GM18498 (cell line): Measurements from ENCODE around the gene DPYSL3.
A peak's percentile ranks its signal among the peaks of the same experiment; 100 is the strongest.

Experiments
- ATAC-seq: cut with Tn5 transposase; IDR thresholded peaks from one replicate; pipeline ENCODE4 v1.9.1; 2021; ENCODE audit warnings: mild to moderate bottlenecking, moderate library complexity; ENCODE audit not compliant: unreplicated experiment

Gene DPYSL3

GRCh38 chr5:147515269-147515668 lies 5.4 kb upstream of the DPYSL3 start:
- ATAC-seq, result no peak

DNA sequence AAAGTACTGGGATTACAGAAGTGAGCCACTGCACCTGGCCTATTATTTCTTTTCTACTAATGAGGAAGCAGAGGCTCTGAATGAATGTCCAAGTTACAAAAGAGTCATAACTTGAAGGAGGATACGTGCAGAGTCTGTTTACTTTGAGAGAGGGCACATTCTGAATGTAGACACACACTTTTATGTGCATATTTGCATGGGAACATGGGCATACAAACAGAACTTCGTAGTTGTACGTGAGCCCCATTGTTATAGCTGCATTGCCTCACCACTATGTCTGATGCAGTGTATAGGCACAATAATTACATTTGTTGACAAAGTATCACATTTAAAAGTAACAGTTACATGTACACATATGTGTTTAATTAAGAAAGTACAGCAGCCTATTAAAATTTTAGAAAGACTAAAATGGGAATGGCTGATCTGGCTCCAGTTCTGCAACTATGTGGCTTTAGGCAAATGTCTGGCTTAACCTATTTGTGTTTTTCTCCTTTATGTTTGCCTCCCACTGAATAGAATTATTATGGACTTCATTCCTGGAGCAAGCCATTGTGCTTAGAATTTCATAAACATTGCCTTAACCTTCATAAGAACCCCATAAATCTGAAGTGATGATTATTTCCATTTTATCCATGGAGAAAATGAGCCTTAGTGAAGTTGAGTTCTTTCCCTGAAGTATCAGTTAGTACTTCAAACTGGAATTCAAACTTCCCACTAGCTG lies 3.0 kb upstream of the DPYSL3 start:
- ATAC-seq, result no peak

DNA sequence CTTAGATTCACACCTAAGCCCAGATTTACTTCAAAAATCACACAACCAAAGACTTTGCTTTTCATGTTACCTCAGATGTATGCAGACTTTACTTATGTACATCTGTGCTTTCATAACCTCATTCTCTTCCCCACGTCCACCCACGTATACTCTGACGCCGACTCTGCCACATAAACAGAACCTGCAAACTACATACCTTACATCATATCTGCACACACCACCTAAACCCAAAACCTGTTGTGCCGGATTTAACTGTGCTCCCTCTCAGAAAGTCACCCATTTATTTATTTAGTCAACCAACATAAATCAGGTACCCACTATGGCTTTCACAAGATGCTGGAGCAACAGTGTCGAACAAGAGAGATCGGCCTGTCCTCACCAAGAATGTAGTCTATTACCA lies 1.0 kb upstream of the DPYSL3 start:
- ATAC-seq, result no peak

DNA sequence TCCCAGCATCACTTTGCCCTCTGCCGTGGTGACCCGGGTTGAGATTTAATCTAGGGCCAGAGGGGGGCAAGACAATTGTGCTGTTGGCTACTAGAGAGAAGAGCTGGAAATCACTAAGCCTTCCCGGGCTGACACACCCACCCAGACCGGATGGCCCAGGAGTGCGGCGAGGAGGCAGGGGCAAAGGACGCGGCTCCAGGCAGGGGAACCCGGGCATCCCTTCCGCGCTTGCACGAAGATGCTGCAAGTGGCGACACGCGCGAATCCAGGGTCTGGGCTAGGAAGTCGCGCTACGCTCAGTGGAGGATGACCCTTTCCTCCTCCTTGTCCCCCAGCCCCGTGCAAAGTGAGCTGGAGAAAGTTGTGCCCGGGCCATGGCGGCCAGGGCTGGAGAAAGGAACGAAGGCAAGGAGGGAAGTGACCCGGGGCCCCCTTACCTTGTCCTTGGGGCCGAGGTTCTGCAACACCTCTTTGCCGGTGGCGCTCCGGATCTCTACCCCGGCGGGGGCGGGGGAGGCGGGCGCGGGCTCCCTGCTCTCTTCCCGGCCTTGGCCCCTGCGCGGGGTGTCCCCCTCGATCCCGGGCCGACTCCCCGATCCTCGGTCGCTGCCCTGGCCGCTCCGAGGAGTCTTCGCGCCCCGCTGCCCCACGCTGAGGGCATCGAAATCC lies 693 bp downstream of the DPYSL3 start:
- ATAC-seq, result peak; percentile 23

DNA sequence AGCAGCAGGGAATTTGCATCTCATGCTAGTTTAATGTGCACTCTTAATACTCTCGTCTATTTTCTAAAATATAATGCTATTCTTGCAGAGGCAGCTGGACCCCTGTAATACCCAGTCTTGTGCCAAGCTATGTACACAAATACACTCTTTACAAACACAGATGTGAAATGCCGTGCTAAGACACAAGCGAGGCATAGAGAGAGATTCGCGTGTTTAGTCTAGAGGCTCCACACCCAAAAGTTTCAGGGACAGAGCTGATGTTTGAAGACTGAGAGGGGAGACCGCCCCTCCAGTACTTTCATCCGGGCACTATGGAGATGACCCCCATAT lies 1.2 kb downstream of the DPYSL3 start:
- ATAC-seq, result no peak

GRCh38 chr5:147507480-147508126 lies 2.3 kb downstream of the DPYSL3 start:
- no peak for ATAC-seq

DNA sequence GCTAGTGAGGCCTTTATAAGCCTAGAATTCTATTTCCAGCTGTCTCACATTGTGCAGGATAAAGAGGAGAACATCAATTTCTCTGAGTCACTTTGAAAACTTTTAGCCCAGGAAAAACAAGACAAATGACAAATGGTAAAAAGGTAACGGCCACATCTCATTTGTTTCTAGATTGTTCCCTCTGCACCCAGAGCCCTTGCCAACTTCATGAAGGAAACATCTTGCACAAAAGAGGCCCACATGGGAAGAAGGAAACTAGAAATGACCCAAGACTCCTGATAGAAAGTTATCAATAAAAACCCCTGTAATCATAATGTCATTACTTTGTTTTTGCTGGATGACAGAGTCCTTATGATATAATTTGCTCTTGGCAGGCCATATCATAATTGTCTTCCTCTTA lies 5.3 kb downstream of the DPYSL3 start:
- no peak for ATAC-seq

DNA sequence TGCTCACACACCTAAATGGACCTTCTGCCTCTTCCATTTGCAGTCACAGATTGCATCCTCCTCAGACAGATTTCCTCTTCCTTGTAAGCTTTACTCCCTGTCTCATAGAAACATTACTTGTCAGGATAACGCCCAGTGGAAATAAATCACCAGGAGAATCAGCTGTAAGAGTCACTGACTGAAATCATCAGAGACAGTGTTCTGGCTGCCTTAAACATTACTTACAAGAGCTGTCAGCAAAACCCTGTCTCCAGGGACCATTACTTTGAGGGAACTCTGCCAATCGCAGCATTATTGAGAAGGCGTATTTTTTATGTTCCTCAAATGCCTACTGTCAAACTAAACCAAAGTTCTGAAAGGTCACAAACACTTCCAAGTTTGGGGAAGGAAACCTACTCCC lies 5.9 kb downstream of the DPYSL3 start:
- no peak for ATAC-seq

DNA sequence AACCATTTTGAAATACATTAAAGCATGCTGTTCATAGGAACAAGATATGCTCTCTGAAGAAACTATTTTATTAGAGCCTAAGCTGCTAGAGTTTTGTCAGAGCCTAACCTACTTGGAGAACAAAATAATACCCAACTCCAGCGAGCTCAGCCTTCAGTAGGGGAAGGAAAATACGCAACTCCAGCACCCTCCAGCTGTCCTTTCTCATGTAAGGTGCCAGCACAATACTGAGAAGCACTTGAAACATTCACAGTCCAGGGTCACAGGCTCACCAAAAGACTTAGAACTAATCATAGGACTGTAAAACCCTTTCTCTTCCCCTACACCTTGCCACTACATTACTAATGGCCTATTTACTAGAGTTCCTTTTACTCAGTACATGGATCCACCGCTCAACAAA lies 18.9 kb downstream of the DPYSL3 start:
- no peak for ATAC-seq

- ATAC-seq, result no peak
Observed at GRCh38 chr5:147487031-147487750, 22.7 kb downstream of the DPYSL3 start.

GRCh38 chr5:147485814-147486213 lies 24.1 kb downstream of the DPYSL3 start:
- ATAC-seq, result no peak

DNA sequence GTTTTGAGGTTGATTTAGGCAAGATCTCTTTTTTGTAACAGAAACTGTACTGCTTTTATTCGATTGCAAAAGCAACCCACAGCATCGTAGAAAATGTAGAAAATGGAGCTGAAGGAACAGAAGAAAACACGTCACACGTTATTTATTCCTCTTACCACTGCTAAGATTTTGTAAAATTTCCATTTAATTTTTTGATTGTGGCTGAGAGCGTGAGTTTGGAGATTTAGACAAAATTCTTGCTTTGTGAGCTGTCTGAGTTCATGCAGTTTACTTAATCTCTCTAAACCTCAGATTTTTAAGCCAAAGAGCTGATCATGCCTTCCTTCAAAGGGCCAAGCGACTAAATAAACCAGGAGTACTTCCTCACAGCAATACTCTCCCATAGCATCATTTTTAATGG lies 24.8 kb downstream of the DPYSL3 start:
- no peak for ATAC-seq

DNA sequence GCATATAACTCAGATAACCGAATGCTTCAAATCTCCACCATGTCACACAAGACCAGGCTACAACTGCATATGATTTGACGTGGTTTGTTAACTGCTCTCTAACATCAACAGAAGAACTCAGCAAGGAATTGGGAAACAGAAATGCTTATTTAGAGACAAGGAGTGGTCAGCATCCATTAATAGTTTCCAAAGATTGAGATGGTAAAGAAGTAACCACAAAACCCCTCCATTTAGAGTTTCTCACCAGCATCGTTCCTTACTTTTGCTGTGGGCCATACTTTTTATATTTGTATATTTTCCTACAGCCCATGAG lies 25.2 kb downstream of the DPYSL3 start:
- ATAC-seq, result no peak

GRCh38 chr5:147483961-147484707 lies 25.7 kb downstream of the DPYSL3 start:
- ATAC-seq, result no peak

GRCh38 chr5:147483188-147483790 lies 26.6 kb downstream of the DPYSL3 start:
- ATAC-seq, result no peak

GRCh38 chr5:147482706-147483180 lies 27.1 kb downstream of the DPYSL3 start:
- no peak for ATAC-seq

GRCh38 chr5:147481874-147482705 lies 27.8 kb downstream of the DPYSL3 start:
- ATAC-seq, result peak; percentile 65

- no peak for ATAC-seq
Observed at GRCh38 chr5:147481376-147481775, 28.5 kb downstream of the DPYSL3 start.

DNA sequence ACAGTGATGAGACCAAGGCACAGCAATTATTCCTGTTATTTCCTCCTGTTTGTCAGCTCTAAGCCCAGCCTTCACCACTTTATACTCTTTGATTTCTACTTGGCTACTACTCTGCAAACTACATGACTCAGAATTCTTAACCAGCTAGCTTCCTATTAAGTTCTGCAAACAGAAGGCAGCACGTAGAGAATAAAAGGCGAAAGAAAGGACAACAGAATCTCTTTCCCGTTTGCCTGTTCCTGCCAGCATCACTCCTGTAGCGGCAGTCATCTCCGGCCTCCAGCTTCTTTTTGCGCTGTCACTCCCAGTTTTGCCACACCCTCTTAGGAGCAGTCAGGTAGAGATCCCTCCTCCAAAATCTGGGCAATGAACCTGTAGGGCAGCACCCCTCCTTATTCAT lies 29.9 kb downstream of the DPYSL3 start:
- ATAC-seq, result no peak

GRCh38 chr5:147479444-147479843 lies 30.4 kb downstream of the DPYSL3 start:
- no peak for ATAC-seq
